GM19324 (cell line): Measurements from ENCODE around the gene ANXA4.
A peak's percentile ranks its signal among the peaks of the same experiment; 100 is the strongest.
"Not testable (repeated sequence)": the region's sequence is repeated elsewhere in the genome, so short reads cannot be mapped to it uniquely, and the experiment has no call there.

Experiments
- ATAC-seq: cut with Tn5 transposase; IDR thresholded peaks from one replicate; pipeline ENCODE4 v1.9.1; 2021; ENCODE audit warnings: mild to moderate bottlenecking, moderate library complexity; ENCODE audit not compliant: unreplicated experiment, low FRiP score

ANXA4 gene

DNA sequence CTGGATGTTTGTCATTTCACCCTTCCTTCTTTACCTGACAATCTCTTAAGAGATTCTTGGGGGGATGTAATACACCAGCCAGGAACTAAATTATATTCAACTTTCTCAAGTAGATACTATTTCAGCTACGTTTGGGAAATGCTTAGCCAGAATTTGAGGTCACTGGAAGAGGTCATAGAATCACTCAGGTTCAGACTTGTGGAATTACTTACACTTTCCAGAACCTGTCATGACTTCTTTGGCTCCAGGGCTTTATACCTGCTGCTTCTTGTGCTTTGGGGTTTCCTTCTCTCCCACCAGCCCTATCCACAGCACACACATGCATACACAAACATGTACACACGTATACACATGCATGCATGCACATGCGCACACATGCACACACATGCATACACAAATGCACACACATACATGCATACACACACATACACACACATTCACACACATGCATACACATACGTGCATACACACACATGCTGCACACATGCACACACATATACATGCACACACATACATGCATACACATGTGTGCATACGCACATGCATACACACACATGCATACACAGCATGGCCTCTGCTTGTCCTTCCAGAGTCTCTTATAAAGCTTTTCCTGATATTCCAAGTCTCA, 23.5 kb upstream of the ANXA4 start:
- no peak for ATAC-seq

DNA sequence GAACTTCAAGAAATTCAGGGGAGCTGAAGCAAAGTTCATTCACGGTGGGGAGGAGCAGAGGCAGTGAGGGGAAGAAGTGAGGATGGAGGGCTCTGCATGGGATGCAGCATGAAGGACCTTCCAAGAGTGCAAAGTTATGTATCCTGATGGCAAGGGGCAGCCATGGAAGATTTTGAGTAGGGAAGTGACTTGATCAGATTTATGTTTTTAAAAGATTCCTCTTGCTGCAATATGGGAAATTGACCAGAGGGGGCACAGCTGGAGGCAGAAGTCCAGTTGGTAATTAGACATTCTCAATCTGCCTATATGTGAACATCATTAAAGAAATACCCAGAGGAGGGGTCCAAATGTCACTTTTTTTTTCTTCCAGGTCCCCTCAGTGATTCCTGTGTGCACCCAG, 21.5 kb upstream of the ANXA4 start:
- ATAC-seq = no peak

DNA sequence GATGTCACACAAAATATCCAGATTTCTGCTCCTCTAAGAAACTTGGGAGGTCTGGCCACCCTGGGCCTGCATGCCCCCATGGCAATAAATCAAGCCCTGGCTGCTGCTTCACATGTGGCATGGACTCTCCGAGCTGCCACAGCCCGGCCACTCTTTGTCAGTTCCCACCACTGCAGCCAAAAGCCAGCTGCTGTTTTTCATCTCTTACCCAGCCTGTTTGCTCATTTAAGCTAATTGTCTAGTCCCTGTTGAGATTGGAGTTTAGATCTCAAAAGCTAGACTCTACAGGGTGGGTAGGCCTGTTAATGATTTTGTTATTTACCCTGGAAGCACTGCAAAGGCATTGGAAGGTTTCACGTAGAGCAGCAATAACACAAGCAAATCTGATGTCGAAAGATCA, 20.9 kb upstream of the ANXA4 start:
- ATAC-seq = no peak

DNA sequence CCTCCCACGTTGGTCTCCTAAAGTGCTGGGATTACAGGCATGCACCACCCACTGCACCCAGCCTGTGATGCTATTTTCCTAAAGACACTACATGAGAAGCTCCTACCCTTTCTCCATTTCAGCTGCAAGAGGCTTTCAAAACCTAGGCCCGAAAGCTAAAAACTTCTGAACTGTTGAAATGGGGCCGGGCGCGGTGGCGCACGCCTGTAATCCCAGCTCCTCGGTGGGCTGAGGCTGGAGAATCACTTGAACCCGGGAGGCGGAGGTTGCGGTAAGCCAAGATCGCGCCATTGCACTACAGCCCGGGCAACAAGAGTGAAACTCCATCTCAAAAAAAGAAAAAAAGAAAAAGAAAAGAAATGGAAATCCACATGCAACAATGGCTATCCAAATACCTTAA, 18.1 kb upstream of the ANXA4 start:
- ATAC-seq = no peak

DNA sequence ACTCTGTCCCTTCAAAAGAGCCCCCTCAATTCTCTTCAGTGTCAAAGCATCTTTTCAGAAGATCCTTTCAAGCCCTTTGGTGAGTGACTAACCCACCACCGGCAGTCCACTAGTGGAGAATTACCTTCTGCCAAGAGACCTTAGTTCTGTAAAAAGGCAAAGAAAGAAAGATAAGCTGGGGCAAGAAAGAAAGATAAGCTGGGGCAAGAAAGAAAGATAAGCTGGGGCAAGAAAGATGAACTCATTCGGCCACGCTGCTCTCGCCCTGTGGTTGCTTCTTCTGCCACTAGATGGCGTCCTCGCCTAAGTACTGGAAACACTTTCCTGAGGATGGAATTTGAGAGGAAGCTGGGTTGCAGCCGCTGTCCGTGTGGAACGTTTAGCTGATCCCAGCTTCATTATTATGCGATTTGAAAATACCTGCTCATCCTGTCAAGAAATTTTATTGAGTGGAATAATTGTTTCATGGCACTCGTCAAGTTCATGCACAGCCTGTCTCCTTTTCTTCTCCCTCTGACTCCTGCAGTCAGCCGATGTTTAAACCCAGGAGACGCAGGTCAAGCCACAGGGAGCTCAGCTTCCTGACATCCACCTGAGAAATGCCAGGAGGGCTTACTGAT, 17.3 kb upstream of the ANXA4 start:
- ATAC-seq = no peak

DNA sequence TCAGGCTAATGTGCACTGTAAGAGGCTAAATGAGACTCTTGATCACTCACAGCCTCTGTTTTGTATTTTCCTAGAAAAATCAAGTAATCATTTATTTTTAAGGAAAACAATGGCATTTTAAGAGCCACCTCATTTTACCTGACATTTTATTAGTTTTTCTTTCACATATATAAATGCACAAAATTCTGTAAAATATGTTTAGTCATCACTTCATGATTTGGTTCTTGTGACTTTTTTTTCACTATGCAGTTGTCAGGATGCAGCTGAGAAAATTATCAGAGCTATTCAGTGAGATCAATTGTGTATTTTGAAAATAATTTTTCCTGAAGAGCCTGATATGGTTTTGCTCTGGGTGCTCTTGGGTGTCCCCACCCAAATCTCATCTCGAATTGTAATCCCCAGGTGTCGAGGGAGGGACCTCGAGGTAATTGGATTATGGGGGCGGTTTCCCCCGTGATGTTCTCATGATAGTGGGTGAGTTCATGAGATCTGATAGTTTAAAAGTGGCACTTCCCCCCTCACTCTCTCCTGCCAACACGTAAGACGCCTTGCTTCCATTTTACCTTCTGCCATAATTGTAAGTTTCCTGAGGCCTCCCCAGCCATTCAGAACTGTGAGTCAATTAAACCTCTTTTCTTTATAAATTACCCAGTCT, 16.1 kb upstream of the ANXA4 start:
- no peak for ATAC-seq

DNA sequence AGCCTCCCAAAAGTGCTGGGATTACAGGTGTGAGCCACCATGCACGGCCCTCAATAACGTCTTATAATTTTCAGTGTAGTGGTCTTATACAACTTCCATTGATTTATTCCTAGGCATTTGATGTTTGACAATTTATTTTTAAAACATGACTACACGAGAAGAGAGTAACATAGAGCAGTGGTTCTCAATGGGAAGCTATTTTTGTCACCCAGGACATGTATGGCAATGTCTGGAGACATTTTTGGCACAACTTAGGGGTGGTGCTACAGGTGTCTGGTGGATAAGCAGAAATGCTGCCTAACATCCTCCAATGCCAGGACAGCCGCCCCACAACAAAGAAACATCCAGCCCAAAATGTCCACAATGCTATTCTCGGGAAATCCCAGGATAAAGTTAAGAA, 12.7 kb upstream of the ANXA4 start:
- ATAC-seq = no peak

DNA sequence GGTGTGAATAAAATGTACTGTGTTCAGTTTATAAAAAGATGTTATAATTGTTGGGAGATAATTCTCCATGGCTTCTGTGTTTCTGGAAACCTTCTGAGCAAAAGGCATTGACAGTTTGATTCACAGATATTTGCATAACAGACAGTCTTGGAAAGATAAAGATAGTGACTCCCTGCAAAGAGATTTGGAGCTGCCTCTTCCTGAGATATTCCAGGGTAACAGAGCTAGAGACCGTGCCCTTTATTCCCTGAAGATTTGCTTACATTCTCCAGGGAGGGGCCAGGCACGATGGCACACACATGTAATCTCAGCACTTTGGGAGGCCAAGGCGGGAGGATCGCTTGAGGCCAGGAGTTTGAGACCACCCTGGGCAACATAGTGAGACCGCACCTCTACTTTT, 12.2 kb upstream of the ANXA4 start:
- ATAC-seq = no peak

DNA sequence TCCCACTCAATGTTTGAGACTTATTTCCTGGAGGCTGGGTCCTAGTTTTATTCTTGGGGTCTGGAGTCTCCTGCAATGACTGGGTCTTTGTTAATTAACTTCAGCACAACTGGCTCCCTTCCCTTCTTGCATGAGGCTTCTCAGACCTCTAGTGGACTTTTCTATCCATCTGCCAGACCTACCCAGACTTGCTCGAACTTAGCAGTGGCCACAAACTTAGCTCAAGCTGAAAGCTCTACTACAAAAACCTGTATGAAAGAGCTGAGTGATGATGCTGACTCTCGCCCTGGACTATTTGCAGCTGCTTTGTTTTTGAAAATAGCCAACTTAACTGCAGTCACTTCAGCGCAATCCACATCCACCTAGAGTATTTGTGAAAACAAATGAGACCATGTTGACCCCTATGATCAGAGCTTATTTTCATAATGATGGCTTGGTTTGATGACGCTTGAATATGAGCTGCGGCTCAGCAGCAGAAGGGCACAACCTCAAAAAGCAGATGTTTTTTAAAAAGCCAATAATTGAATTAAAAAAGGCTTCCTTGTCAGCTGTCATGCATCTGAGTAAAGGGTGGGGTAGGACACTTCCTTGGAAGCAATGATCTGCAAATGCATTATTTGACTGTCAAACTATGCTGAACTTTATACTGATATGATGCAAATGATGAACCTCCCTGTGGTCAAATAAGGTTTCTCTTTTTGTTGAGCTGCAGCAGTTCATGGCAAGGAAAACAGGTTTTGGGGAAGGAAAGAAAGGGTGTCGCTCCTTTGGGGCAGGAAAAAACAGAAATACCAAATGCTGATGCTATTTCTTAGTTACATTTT, 10.6 kb upstream of the ANXA4 start:
- ATAC-seq = peak; percentile 63

DNA sequence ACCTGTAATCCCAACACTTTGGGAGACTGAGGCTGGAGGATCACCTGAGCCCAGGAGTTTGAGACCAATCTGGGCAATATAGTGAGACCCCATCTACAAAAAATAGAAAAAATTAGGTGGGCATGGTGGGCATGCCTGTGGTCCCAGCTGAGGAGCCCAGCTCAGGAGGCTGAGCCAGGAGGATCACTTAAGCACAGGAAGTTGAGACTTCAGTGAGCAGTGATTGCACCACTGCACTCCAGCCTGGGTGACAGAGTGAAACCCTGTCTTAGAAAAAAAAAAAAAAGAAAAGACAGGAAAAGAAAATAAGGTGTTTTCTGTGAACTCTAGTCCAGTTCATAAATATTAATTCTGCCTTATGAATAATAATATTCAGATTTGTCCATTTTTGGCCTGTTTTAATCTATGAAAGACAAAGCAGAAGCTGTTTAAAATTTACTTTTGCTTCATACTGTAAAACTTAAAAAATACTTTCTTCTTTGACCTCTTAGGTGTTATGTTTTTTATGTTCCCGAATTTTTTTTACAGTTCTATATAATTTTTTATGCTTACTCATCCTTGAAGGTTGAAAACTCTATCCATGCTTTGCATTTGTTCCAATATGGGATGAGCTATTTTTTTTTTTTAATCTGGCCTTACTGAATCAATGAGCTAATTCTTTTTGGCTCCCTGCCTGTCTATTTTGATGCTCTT, 8.4 kb upstream of the ANXA4 start:
- no peak for ATAC-seq

DNA sequence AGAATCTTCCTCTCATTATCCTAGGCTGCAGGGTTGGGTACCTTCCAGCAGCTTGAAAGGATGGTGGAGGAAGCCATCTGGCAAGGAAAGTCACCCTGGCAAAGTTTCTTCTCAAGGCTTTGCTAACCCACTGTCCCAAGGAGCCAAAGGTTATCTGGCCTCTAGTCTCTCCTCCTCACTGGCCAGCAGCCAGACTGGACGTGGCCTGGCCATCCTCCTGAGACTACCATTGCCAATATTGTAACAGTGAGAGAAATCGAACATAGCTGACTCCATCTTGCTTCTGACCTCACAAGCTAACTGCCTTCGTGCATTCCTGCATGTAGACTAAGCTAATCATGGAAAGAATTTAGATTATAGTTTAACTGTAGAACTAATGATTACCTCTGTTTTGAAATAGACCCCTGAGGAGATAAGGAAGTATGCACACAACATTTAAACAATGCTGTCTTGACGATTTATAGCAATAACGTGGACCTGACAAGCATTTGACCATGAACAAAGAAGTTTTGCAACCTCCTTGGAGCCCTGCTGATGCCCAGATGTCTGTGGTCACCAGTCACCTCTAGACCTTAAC, 7.8 kb upstream of the ANXA4 start:
- no peak for ATAC-seq

DNA sequence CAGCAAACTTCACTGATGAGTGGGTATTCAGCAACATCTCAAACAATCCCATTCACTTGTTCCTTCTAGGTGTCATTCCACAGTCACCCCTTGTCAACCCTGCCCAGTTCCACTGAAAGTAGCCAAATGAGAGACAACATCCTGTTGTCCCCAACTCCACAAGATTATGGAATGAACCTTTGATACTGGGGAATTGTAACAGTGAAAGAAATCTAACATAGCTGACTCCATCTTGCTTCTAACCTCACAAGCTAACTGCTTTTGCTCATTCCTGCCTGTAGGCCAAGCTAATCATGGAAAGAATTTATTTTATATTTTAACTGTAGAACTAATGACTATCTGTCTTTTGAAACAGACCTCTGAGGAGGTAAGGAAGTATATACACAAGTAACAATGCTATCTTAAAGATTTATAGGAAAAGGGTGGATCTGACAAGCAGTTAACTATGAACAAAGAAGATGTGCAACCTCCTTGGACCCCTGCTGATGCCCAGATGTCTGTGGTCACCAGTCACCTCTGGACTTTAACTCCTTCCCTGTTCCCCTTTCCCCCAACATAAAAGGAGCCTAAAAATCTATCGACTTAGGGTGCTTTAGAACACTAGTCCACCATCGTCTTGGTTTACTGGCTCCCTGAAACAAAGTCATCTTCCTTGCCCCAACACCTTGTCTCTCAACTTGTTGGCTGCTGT, 6.9 kb upstream of the ANXA4 start:
- no peak for ATAC-seq

DNA sequence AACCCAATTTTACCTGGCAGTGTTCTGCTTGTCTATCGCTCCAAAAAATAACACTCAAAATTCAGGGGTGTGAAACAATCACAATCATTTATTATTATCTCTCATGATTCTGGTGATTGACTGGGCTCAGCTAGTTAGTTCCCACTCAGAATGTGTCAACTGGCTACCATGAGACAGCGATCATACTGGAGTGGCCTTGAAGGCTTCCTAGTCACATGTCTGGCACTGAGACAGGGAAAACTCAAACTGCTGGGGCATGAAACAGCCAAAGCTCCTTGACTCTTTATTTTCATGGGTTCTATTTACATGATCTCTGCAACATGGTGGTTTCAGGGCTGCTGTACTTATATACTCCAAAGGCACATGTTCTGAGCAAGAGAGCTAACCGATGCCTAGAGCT, 6.2 kb upstream of the ANXA4 start:
- ATAC-seq = no peak

DNA sequence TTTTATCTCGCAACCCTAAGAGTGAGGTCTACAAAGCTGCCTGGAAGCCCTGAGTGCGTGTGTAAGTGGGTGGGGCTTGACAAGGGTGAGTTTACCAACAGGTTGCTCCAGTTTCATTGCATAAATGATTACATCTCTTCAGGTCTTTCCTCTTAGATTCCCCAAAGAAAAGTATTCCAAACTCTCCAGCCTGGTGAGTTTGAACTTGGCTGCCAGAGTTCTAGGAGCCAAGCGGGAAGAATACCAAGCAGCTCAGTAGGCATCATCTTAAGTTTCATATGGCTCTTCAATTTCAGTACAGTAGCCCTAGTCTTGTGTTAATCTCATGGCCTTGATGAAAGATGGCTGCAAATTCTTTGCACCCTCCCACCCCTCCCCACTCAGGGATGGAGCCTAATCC, 3.8 kb upstream of the ANXA4 start:
- not testable (repeated sequence) for ATAC-seq

DNA sequence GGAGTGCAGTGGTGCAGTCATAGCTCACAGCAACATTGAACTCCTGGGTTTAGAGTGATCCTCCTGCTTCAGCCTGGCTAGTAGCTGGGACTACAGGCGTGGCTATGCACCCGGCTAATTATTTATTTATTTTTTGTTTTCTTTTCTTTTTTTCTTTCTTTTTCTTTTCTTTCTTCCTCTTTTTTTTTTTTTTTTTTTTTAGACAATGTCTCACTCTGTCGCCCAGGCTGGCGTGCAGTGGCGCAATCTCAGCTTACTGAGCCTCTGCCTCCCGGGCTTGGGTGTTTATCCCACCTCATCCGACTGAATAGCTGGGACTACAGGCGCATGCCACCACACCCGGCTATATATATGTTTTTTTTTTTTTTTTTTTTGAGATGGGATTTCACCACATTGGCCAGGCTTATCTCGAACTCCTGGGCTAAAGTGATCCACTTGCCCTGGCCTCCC, 1.4 kb upstream of the ANXA4 start:
- no peak for ATAC-seq

DNA sequence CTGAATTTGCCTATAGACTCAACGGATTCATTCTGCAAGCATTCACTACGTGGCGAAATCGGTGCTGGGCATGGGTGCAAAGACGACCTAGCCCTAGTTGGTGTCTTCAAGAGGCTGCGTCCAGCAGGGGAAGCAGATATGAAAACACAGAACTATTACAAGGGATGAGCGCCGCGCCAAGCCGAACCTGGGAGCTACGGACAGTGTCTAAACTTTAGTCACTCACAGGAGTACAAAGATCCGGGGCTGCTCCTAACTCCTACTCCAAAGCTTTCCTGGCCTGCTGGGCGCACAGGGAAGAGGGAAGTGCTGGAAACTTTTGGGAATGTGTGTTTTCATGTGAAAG, 732 bp upstream of the ANXA4 start:
- no peak for ATAC-seq

DNA sequence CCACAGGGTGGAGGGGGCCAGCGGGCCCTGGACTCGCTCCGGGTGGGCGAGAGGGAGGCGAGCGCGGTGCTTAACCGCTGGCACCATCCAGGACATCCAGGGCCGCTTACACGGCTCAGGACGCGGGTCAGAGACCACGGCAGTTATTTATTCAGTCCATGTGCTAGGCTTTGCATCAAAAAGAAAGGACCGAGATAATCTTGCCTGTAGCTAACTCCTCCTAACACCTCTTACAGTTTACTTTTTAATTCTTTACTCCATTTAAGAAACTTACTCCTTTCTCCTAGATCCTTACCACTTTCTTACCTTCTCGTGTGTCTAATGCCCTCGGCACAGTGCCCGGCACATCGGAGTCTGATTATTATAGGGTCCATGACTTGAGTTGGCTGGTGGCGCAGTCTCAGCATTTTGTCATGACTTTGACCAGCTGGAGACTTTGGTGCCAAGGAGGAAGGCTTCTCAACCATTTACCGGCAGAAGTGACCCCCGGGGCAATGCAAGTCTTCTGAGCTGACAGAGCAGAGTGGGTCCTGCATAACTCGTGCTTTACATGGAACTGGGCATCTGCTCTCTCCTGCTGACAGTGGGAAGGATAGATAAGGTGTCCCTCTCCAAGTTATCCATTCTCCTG, 503 bp downstream of the ANXA4 start:
- ATAC-seq = no peak

DNA sequence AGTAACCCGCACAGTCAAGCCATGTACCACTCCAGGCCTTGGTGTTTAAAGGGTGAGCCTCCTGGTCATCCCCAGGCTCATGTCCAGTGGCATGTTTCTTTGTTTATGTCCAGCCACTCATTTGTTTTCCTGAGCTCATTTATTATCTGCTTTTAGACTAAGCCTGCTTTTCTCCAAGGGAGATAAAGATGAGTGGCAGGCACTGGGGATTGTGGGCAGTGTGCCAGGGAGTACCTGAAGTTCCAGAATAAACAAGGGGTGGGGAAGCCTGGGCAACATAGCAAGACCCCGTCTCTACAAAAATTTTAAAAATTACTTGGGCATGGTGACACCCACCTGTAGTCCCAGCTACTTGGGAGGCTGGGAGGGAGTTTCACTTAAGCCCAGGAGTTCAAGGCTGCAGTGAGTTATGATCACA, 1.9 kb downstream of the ANXA4 start:
- ATAC-seq = no peak

DNA sequence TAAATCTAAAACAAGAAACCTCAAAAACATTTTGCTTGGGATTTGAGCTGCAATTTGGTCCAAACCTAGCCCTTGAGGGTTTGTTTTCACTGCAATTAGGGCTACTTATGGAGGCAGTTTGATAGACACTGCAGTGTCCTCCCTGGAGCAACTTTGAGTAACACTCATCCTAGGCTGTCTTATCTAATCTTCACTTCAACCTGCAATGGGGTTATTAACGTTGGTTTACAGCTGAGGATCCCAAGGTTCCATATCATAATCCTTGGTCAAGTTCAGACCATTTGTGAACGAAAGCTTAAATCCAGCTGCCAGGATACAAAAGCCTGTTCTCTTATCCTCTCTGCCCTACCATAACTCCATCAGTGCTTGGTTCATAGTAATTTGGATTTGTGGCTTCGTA, 2.5 kb downstream of the ANXA4 start:
- no peak for ATAC-seq
